Breast epithelium (tissue), 4 donors: ENCODE measurements around the gene ZNF490. TPM values are rescaled to one million over a fixed set of nuclear protein-coding genes. Genes with fewer than 3 reads are reported as not detected.

Experiments
- DNase-seq, 2 donors: peaks; one replicate each; pipeline ENCODE4 v3.0.0-alpha.2; 2019; ENCODE audit warnings: low spot score in 2 of 2
- H3K27ac ChIP-seq, 2 donors: fragments of 200-600 bp; sonication (generic) in 1 of 2; one replicate each; pipeline ENCODE4 v1.5.1; 2016 to 2019; ENCODE audit warnings: mild to moderate bottlenecking in 1 of 2
- H3K27me3 ChIP-seq, 2 donors: fragments of 200-600 bp; sonication (generic) in 1 of 2; one replicate each; pipeline versions ENCODE4 v1.5.1 to v1.6.0; 2017 to 2019; ENCODE audit warnings: control low read depth in 1 of 2, mild to moderate bottlenecking in 1 of 2
- H3K36me3 ChIP-seq: fragments of 200-600 bp; one replicate; pipeline ENCODE4 v1.5.1; 2019
- H3K4me1 ChIP-seq, 2 donors: fragments of 200-600 bp; sonication (generic); one replicate each; pipeline ENCODE4 v1.5.1; 2016 to 2019; ENCODE audit warnings: control low read depth in 1 of 2
- H3K4me3 ChIP-seq, 3 donors: fragments of 200-600 bp; sonication (generic); 1 replicate in 2 of 3; 2 replicates in 1 of 3; pipeline ENCODE4 v1.5.1; 2016 to 2019; ENCODE audit warnings: mild to moderate bottlenecking in 3 of 3, moderate library complexity in 2 of 3
- H3K9me3 ChIP-seq, 2 donors: fragments of 200-600 bp; sonication (generic) in 1 of 2; one replicate each; pipeline ENCODE4 v1.5.1; 2016 to 2019; ENCODE audit warnings: control low read depth in 1 of 2
- POLR2A ChIP-seq: fragments of 450-650 bp; IDR thresholded peaks from one replicate; pipeline ENCODE4 v1.6.1; 2016; ENCODE audit warnings: antibody characterized with exemption, mild to moderate bottlenecking, moderate library complexity
- POLR2AphosphoS5 ChIP-seq, 3 donors: sonication (generic); formaldehyde crosslinking; IDR thresholded peaks; one replicate each; pipeline ENCODE4 v1.6.1; 2017; ENCODE audit warnings: antibody characterized with exemption in 3 of 3
- intact Hi-C: fragments of 100-400 bp; cut with DNase I; formaldehyde crosslinking; loops from one replicate; pipeline ENCODE4 v1.15.1; 2023; ENCODE audit warnings: low total_unique reads
- total RNA-seq, 3 donors: library from RNA; depleted of rRNA; stranded (reverse); fragments of >200 nt; gene quantifications; one replicate each; pipeline ENCODE4 v1.1.0, GENCODE V29; 2016
- TF ChIP-seq, protein P1 (sequence below), 3 donors: fragments of 450-650 bp; IDR thresholded peaks; one replicate each; pipeline ENCODE4 v1.5.1; 2016 to 2017; ENCODE audit warnings: antibody characterized with exemption in 3 of 3, mild to moderate bottlenecking in 3 of 3, moderate library complexity in 3 of 3

Gene ZNF490
- total RNA-seq, 3 donors from 2014 or later: 5.6 to 7.9 (median 7.0) TPM

DNA sequence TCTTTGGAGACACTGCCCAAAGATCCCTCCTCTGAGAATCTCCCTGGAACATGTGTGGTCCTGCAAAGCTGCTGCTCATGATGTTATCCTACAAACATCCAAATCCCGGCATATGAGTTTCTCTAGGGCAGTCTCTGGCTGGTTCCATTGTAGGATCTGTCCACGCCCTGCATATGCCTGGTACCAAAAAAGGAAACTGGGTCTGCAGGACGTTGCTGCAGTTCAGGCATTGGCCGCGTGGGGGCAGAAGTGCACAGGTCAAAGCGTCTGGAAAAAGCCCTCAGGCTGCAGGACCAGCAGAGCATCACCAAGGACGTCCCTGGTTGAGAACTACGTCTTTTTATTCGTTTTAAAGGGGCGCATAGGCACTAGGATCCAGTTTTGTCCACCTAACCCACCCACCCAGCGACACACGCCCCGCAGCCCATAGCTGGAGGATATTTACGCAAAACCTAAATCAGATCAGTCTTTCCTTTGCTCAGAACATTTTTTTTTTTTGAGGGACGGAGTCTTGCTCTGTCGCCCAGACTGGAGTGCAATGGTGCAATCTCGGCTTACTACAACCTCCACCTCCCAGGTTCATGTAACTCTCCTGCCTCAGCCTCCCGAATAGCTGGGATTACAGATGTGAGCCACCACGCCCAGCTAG lies 46.5 kb downstream of the ZNF490 start:
- Histone ChIP-seq H3K27me3 (no peaks in the 10 kb centered on the region), H3K4me1 (no peaks in the 10 kb centered on the region), H3K27ac (no peak overlapping the region), H3K9me3 (no peaks in the 10 kb centered on the region), H3K4me3 (no peak overlapping the region), H3K36me3 (no peaks in the 10 kb centered on the region)
- intact Hi-C loops: no loop called here
- TF ChIP-seq, protein P1, sequence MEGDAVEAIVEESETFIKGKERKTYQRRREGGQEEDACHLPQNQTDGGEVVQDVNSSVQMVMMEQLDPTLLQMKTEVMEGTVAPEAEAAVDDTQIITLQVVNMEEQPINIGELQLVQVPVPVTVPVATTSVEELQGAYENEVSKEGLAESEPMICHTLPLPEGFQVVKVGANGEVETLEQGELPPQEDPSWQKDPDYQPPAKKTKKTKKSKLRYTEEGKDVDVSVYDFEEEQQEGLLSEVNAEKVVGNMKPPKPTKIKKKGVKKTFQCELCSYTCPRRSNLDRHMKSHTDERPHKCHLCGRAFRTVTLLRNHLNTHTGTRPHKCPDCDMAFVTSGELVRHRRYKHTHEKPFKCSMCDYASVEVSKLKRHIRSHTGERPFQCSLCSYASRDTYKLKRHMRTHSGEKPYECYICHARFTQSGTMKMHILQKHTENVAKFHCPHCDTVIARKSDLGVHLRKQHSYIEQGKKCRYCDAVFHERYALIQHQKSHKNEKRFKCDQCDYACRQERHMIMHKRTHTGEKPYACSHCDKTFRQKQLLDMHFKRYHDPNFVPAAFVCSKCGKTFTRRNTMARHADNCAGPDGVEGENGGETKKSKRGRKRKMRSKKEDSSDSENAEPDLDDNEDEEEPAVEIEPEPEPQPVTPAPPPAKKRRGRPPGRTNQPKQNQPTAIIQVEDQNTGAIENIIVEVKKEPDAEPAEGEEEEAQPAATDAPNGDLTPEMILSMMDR (IDR thresholded peaks at IDR 0.05): peak; percentile 66 to 93 (median 83)
- TF ChIP-seq POLR2A (no peak), POLR2AphosphoS5 (IDR thresholded peaks at IDR 0.05) (peak in 2 of 3 donors; percentile 22 to 24)
- DNase-seq: peak; percentile 80 to 93

DNA sequence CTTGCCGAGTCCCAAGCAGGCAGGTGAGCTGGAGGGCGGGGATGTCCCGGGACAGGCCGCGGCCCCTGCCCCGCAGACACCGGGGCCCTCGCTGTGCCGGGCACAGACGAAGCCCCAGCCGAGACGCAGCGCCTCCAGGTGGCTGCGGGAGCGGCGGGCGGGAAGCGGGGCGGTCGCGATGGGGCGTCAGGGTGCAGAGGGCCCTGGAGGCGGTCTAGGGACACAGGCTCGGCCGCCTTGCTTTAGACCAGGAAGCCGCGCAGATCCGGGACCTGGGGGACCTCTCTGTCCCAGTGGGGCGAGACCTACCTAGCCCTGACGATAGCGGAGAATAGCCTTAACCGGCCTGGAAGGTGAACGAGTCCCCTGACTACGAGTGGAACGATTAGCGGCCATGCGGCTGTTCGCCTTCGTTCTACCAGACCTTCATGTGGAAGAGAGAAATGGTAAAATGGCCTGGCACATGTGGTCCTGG lies 55.1 kb downstream of the ZNF490 start:
- TF ChIP-seq, protein P1 (IDR thresholded peaks at IDR 0.05): no peak
- TF ChIP-seq POLR2A (no peak), POLR2AphosphoS5 (IDR thresholded peaks at IDR 0.05) (no peak)
- intact Hi-C loops: no loop called here
- no peak for DNase-seq
- Histone ChIP-seq H3K4me3 (peak overlapping the region in 1 of 3 donors; percentile 24), H3K4me1 (peaks cover 0 to 4% of the 10 kb centered on the region in 2 donors), H3K9me3 (no peaks in the 10 kb centered on the region), H3K27me3 (no peaks in the 10 kb centered on the region), H3K36me3 (no peaks in the 10 kb centered on the region), H3K27ac (no peak overlapping the region)

DNA sequence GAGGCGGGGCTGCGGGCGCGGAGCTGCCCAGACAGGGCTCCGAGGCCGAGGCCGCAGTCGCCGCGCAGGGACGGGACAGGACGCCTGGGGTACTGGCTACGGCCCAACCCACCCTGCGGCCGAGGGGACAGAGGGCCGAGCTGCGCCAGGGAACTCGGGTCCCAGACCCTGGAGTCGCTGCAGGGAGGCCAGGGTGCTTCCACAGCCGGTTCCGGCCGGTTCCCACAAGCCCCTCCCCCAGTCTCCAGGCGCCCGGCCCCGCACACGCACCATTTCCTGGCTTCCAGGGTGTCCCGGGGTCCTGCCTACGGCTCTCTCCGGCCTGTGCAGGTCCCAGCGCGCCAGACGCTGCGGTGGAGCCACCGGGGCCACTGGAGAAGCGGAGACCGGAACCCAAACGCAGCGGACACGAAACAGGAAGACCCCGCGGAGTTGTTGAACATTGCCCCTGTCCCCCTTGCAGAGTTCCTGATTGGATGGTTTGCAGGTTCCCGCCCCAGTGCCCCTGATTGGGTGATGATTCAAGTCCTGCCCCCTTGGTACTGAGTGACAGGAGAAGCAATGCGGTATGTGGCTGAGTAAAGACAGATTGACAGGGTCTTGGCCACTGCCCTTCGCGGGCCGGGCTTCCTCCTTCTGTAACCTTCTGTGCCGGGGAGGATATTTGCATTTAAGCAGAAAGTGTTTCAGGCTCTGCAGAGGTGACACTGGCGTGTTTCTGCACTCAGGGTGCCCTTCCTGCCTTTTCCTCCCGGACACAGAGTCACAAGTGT lies 59.4 kb downstream of the ZNF490 start, which contains the start of gene ZNF564:
Gene ZNF564, minus strand, starts transcription at position 423 of the 773 bp plus-strand sequence. Its CDS starts 150 bp downstream, at position 273.
- no peaks in the 10 kb centered on the region for H3K27me3 ChIP-seq
- TF ChIP-seq POLR2AphosphoS5 (IDR thresholded peaks at IDR 0.05) (peak; percentile 56 to 70 (median 68)), POLR2A (no peak)
- H3K36me3 ChIP-seq: no peaks in the 10 kb centered on the region
- H3K4me3 ChIP-seq: peak within 1 kb of the TSS; percentile 69 to 94 (median 76)
- DNase-seq: peak; percentile 93 to 97
- peaks cover 0 to 12% of the 10 kb centered on the region in 2 donors for H3K4me1 ChIP-seq
- intact Hi-C loops: no loop called here
- no peaks in the 10 kb centered on the region for H3K9me3 ChIP-seq
- peak within 1 kb of the TSS; percentile 97 to 99 for H3K27ac ChIP-seq

DNA sequence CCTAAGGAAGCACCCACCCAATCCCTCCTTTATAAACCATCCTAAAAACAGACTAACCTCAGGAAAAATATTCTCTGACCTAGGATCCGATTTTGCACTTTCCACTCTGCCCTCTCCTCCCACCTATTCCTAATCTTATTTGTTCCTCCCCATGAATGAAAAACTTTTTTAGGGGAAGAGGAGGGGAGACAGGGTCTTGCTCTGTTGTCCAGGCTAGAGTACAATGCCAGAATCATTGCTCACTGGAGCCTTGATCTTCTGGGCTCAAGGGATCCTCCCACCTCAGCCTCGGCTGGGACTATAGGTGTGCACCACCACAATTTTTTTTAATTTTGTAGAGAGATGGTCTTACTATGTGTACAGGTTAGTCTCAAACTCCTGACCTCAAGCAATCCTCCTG lies 63.7 kb downstream of the ZNF490 start:
- Histone ChIP-seq H3K27ac (no peak overlapping the region), H3K27me3 (no peaks in the 10 kb centered on the region), H3K4me3 (no peak overlapping the region), H3K36me3 (no peaks in the 10 kb centered on the region), H3K4me1 (peaks cover 0 to 8% of the 10 kb centered on the region in 2 donors), H3K9me3 (peaks cover 0 to 18% of the 10 kb centered on the region in 2 donors)
- TF ChIP-seq, protein P1 (IDR thresholded peaks at IDR 0.05): no peak
- TF ChIP-seq POLR2A (no peak), POLR2AphosphoS5 (IDR thresholded peaks at IDR 0.05) (no peak)
- no peak for DNase-seq
- intact Hi-C loops: no loop called here

DNA sequence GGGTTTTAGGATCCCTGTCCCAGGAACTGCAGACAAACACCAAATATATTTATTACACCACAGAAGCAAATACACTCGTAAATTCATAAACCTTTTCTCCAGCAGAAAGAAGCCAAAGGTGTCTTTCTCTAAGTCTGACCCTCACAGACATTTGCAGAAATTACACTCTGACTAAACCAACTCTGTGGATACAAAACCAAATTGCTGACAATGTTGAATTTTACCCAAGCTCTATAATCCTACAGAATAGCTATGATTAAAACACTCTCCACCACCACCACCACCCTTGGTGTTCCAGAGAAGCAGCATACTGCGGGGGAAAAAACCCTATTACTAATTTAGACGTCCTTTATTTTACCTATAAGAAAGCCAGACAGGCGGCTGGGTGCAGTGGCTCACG lies 64.5 kb downstream of the ZNF490 start:
- Histone ChIP-seq H3K27ac (no peak overlapping the region), H3K4me1 (peaks cover 0 to 8% of the 10 kb centered on the region in 2 donors), H3K27me3 (no peaks in the 10 kb centered on the region), H3K9me3 (peaks cover 0 to 24% of the 10 kb centered on the region in 2 donors), H3K4me3 (no peak overlapping the region), H3K36me3 (no peaks in the 10 kb centered on the region)
- DNase-seq: no peak
- no peak for TF ChIP-seq POLR2AphosphoS5 (IDR thresholded peaks at IDR 0.05)
- TF ChIP-seq, protein P1 (IDR thresholded peaks at IDR 0.05): no peak
- no peak for TF ChIP-seq POLR2A
- intact Hi-C loops: no loop called here
